Colonic mucosa (tissue), 4 donors: ENCODE data around the gene GTPBP3. TPM values are rescaled to one million over a fixed set of nuclear protein-coding genes. Genes with fewer than 3 reads are reported as not detected.
A peak's percentile ranks its signal among the peaks of the same experiment; 100 is the strongest.

Experiments used
- DNase-seq: peaks from one replicate; pipeline ENCODE4 v3.0.0-alpha.2; 2020
- H3K27ac ChIP-seq: fragments of 200-600 bp; one replicate; pipeline ENCODE4 v1.8.0; 2021
- H3K27me3 ChIP-seq: fragments of 200-600 bp; one replicate; pipeline ENCODE4 v1.8.0; 2021
- H3K36me3 ChIP-seq: fragments of 200-600 bp; one replicate; pipeline ENCODE4 v1.8.0; 2021
- H3K4me1 ChIP-seq: fragments of 200-600 bp; one replicate; pipeline ENCODE4 v1.8.0; 2021; ENCODE audit warnings: mild to moderate bottlenecking
- H3K4me3 ChIP-seq: fragments of 200-600 bp; one replicate; pipeline ENCODE4 v1.8.0; 2021
- H3K9ac ChIP-seq, 2 donors: one replicate each; pipeline ENCODE4 v1.7.0; 2013; ENCODE audit warnings: control low read depth in 2 of 2, low read depth in 2 of 2, low read length in 2 of 2
- H3K9me3 ChIP-seq: fragments of 200-600 bp; one replicate; pipeline ENCODE4 v1.8.0; 2021
- intact Hi-C: fragments of 100-400 bp; cut with DNase I; formaldehyde crosslinking; loops from one replicate; pipeline ENCODE4 v1.14.1; 2022
- total RNA-seq, 2 donors: library from RNA; stranded (reverse); fragmentation: NEBNext Ultra II Directional in 1 of 2; extraction: Animal tissue kit (Norgen Biotek cat#: 25700) in 1 of 2; gene quantifications; one replicate each; pipeline ENCODE4 v1.2.1, GENCODE V29; 2021
- TF ChIP-seq, protein P1 (sequence below): fragments of 200-600 bp; IDR thresholded peaks from one replicate; pipeline ENCODE4 v1.8.0; 2022; ENCODE audit warnings: antibody characterized with exemption, mild to moderate bottlenecking
- donor health status: healthy.
- donor health status: DM: no; HTN: no; CAD: no.
- donor health status: DM: no; HTN: no; CAD: no.

The GTPBP3 gene
- total RNA-seq, 2 donors from 2014 or later: 15.4 to 26.9 TPM

DNA sequence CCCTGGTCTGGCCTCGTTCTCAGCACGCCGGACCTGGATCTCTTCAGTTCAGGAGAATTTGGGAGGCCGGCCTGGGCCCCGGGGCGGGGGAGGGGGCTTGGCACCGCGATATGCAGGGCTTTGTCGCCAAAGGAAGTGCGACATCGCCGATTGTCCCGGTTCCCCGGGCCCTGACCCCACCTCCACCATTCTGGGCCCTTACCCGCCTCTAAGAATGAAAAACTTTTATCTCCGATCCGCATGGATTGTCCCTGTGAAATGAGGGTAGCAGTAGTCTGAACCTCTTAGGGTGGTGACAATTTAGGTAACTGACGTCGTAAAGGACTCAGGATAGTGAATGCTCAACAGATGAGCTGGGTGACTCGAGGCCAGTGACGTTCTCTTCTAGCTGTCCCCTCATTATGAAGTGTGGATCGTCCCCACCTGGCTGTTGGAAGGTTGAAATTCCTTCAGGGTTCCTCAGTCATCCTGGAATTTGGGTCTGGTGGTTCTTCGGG lies 27.3 kb upstream of the GTPBP3 start:
- no peak for DNase-seq
- H3K27me3 ChIP-seq: no peaks in the 10 kb centered on the region
- H3K36me3 ChIP-seq: peaks cover 4% of the 10 kb centered on the region
- H3K4me3 ChIP-seq: peak overlapping the region; percentile 74
- H3K4me1 ChIP-seq: peaks cover 12% of the 10 kb centered on the region
- intact Hi-C loops: no loop called here
- H3K27ac ChIP-seq: peak overlapping the region; percentile 60
- TF ChIP-seq, protein P1, sequence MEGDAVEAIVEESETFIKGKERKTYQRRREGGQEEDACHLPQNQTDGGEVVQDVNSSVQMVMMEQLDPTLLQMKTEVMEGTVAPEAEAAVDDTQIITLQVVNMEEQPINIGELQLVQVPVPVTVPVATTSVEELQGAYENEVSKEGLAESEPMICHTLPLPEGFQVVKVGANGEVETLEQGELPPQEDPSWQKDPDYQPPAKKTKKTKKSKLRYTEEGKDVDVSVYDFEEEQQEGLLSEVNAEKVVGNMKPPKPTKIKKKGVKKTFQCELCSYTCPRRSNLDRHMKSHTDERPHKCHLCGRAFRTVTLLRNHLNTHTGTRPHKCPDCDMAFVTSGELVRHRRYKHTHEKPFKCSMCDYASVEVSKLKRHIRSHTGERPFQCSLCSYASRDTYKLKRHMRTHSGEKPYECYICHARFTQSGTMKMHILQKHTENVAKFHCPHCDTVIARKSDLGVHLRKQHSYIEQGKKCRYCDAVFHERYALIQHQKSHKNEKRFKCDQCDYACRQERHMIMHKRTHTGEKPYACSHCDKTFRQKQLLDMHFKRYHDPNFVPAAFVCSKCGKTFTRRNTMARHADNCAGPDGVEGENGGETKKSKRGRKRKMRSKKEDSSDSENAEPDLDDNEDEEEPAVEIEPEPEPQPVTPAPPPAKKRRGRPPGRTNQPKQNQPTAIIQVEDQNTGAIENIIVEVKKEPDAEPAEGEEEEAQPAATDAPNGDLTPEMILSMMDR: no peak
- no peaks in the 10 kb centered on the region for H3K9me3 ChIP-seq
- H3K9ac ChIP-seq: peak overlapping the region; percentile 73 to 94

DNA sequence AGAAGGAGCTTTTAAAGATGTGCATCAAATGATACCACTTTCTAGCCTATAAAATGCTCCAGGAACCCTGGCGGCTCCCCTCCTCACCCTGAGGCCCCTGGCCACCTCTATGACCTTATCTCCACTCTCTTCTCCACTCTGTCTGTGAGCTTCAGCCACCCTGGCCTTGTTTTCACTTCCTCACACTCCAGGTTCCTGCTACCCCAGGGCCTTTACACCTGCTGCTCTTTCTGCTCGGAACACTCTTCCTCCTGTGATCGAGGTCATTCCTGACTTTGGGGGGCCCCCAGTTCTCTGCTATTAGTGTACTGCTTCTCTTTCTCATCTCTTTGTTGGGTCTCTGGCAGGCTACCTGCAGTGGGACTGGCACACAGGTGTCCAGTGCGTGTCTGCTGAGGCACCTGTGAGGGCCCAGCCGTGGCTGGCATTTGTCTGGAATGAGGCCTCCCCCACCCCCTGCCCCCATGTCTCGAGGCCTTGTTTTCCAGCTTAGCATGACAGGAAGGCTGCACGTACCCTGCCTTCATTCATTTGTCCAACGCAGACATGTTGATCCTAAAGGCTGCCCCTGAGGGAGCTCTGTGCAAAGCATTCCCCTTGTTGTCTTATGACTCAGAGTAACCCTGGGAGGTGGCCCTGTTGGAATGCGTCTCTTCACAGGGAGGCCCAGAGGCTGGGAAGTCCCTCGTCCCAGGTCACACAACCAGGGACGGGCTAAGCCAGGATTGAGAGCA lies 25.7 kb upstream of the GTPBP3 start:
- no peak for DNase-seq
- Histone ChIP-seq H3K36me3 (peaks cover 4% of the 10 kb centered on the region), H3K9ac (no peak overlapping the region), H3K4me3 (no peak overlapping the region), H3K27me3 (no peaks in the 10 kb centered on the region), H3K9me3 (no peaks in the 10 kb centered on the region), H3K27ac (no peak overlapping the region), H3K4me1 (peaks cover 9% of the 10 kb centered on the region)
- intact Hi-C loops: no loop called here
- TF ChIP-seq, protein P1: no peak

DNA sequence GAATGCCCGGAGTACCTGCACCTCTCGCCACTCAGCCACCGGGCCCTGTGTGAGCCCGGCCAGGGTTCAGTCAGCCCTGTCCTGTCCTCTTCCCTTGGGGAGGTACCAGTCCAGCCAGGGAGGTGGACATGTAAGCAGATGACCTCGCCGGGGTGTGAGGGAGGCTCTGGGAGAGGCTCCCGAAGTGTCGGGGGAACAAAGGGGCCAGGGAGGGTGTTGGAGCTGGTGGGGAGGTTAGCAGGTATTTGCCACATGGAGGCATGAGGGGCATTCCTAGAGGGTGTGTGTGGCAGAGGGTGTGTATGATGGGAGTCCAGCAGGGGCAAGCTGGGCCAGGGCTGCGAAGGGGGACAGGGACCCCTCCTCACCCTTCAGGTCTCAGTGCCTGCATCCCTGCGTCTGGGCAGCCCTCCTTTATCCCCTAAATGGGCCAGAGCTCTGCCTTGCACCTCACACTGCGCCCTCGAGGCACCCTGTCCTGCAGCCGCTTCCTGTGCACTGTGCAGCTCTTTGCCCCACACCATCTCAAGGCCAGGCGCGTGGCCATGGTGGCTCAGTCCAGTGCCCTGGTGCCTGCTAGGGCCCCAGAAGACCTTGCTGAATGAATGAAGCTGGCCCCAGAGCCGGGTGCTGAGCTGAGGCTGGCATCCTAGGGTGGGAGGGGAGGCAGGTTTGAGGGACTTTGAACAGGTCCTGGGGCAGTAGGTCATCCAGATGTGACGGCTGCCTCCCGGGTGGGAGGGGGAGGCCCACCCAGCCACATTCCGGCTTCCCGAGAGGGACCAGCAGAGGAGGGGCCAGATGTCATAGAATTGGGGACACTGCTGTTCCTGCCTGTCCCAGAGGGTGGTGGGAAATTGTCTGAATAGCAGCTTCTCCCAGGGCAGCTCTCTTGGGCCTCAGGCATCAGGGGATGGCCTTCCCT lies 24.9 kb upstream of the GTPBP3 start:
- no peak overlapping the region for H3K27ac ChIP-seq
- TF ChIP-seq, protein P1: no peak
- H3K4me1 ChIP-seq: peaks cover 9% of the 10 kb centered on the region
- no peaks in the 10 kb centered on the region for H3K9me3 ChIP-seq
- no peak overlapping the region for H3K4me3 ChIP-seq
- DNase-seq: no peak
- no peak overlapping the region for H3K9ac ChIP-seq
- no peaks in the 10 kb centered on the region for H3K27me3 ChIP-seq
- intact Hi-C loops: no loop called here
- H3K36me3 ChIP-seq: peaks cover 4% of the 10 kb centered on the region

DNA sequence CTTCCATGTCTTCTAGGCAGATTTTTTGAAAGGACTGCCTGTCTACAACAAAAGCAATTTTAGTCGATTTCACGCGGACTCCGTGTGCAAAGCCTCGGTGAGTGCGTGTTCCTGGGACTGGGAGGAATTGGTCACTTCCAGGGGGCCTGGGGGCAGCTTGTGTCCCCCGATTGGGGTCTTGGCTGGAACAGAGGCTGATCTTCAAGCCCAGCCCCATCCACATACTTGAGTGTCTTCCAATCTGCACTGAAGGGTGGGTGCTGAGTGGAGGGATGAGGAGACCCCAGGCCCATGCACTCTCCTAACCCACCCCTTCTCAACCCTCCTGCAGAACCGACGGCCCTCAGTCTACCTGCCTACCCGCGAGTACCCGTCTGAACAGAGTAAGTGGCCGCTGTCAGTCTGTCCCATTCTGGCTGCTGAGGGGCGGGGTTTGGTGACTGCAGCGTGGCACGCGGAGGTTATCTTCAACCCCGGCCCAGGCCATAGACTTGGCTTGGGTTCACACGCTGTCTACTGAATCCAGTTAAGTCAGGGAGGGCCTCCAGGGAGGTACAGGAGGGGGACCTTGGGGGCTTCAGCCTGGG lies 23.3 kb upstream of the GTPBP3 start:
- Histone ChIP-seq H3K4me3 (no peak overlapping the region), H3K4me1 (peaks cover 9% of the 10 kb centered on the region), H3K9ac (no peak overlapping the region), H3K27me3 (no peaks in the 10 kb centered on the region), H3K27ac (no peak overlapping the region), H3K36me3 (peaks cover 4% of the 10 kb centered on the region), H3K9me3 (no peaks in the 10 kb centered on the region)
- TF ChIP-seq, protein P1: no peak
- DNase-seq: no peak
- intact Hi-C loops: no loop called here

DNA sequence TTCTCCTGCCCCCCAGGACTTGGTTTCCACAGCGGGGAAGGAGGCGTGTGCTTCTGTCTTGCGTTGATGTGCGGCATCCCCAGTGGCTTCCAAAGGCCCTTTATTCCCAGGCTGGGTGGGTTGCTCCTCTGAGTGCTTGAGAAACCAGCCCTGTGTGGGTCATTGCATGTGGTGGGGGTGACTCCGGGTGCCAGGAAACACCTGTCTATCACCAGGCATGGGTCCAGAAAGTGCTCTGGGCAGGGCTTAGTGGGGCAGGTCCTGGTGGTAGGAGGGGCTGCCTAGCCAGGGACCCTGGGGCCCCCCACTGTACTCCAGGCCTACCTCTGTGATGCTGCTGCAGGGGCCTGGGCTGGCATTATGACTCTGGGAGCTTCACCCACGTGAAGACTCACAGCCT lies 18.4 kb upstream of the GTPBP3 start:
- TF ChIP-seq, protein P1: no peak
- no peak overlapping the region for H3K27ac ChIP-seq
- H3K36me3 ChIP-seq: peaks cover 20% of the 10 kb centered on the region
- H3K4me1 ChIP-seq: no peaks in the 10 kb centered on the region
- no peak overlapping the region for H3K9ac ChIP-seq
- H3K4me3 ChIP-seq: no peak overlapping the region
- H3K27me3 ChIP-seq: no peaks in the 10 kb centered on the region
- H3K9me3 ChIP-seq: no peaks in the 10 kb centered on the region
- intact Hi-C loops: no loop called here
- DNase-seq: no peak
